Activated naive CD4-positive, alpha-beta T cell treated with anti-CD3 and anti-CD28 coated beads for 36 hours (primary cell): ENCODE data around the gene IGFBPL1. TPM values are rescaled to one million over a fixed set of nuclear protein-coding genes. Genes with fewer than 3 reads are reported as not detected.

Experiments
- CTCF ChIA-PET: fragments of 350-600 bp; sonication (Branson Sonifier 250); formaldehyde crosslinking; loops from one replicate; lab custom pipeline; 2021; ENCODE audit warnings: antibody characterized with exemption; lab: Charles Lee
- DNase-seq: peaks from one replicate; pipeline ENCODE4 v3.0.0-alpha.2; 2020
- H3K27ac Mint-ChIP-seq: one replicate; pipeline ENCODE4 v1.8.0; 2021; ENCODE audit warnings: mild to moderate bottlenecking, mixed read lengths
- H3K27me3 Mint-ChIP-seq: one replicate; pipeline ENCODE4 v1.8.0; 2021; ENCODE audit warnings: low read depth, mixed read lengths
- H3K36me3 Mint-ChIP-seq: one replicate; pipeline ENCODE4 v1.8.0; 2021; ENCODE audit warnings: low read depth, mixed read lengths
- H3K4me1 Mint-ChIP-seq: one replicate; pipeline ENCODE4 v1.8.0; 2021; ENCODE audit warnings: low read depth, mixed read lengths
- H3K4me3 Mint-ChIP-seq: one replicate; pipeline ENCODE4 v1.8.0; 2021; ENCODE audit warnings: mild to moderate bottlenecking, moderate library complexity, mixed read lengths
- H3K9me3 Mint-ChIP-seq: one replicate; pipeline ENCODE4 v1.8.0; 2021; ENCODE audit warnings: mixed read lengths
- intact Hi-C: fragments of 100-400 bp; cut with micrococcal nuclease; formaldehyde crosslinking; loops from one replicate; pipeline ENCODE4 v1.15.1; 2023
- total RNA-seq, 2 experiments: library from RNA; stranded (reverse); gene quantifications; one replicate each; pipeline ENCODE4 v1.2.3, GENCODE V29; 2021

Gene IGFBPL1
- total RNA-seq, 2 experiments from 2014 or later: 0.20 to 0.26 TPM

GRCh38 chr9:38423273-38423972 lies 831 bp downstream of the IGFBPL1 start:
- H3K9me3 Mint-ChIP-seq: no peaks in the 10 kb centered on the region
- H3K4me3 Mint-ChIP-seq: peak overlapping the region; percentile 30
- peaks cover 3% of the 10 kb centered on the region for H3K4me1 Mint-ChIP-seq
- DNase-seq: no peak
- CTCF ChIA-PET: no interaction called here
- intact Hi-C loops: no loop called here
- H3K27me3 Mint-ChIP-seq: peaks cover 17% of the 10 kb centered on the region
- no peaks in the 10 kb centered on the region for H3K36me3 Mint-ChIP-seq
- no peak overlapping the region for H3K27ac Mint-ChIP-seq

- intact Hi-C loops: no loop called here
- peaks cover 17% of the 10 kb centered on the region for H3K27me3 Mint-ChIP-seq
- no peak overlapping the region for H3K4me3 Mint-ChIP-seq
- DNase-seq: no peak
- peaks cover 3% of the 10 kb centered on the region for H3K4me1 Mint-ChIP-seq
- CTCF ChIA-PET: no interaction called here
- H3K27ac Mint-ChIP-seq: no peak overlapping the region
- no peaks in the 10 kb centered on the region for H3K36me3 Mint-ChIP-seq
- H3K9me3 Mint-ChIP-seq: no peaks in the 10 kb centered on the region
These were observed 1.5 kb downstream of the IGFBPL1 start for GRCh38 chr9:38422555-38423260.

- no peak overlapping the region for H3K27ac Mint-ChIP-seq
- intact Hi-C loops: no loop called here
- H3K4me1 Mint-ChIP-seq: peaks cover 3% of the 10 kb centered on the region
- H3K4me3 Mint-ChIP-seq: no peak overlapping the region
- CTCF ChIA-PET: no interaction called here
- H3K27me3 Mint-ChIP-seq: peaks cover 17% of the 10 kb centered on the region
- DNase-seq: no peak
- no peaks in the 10 kb centered on the region for H3K36me3 Mint-ChIP-seq
- H3K9me3 Mint-ChIP-seq: no peaks in the 10 kb centered on the region
These were observed 2.6 kb downstream of the IGFBPL1 start for GRCh38 chr9:38421498-38422211.

- Mint-ChIP-seq H3K4me1 (peaks cover 3% of the 10 kb centered on the region), H3K27ac (no peak overlapping the region), H3K4me3 (no peak overlapping the region), H3K9me3 (no peaks in the 10 kb centered on the region), H3K36me3 (no peaks in the 10 kb centered on the region), H3K27me3 (peaks cover 7% of the 10 kb centered on the region)
- intact Hi-C loops: loop anchor here (10.0 kb wide), 1 partner anchor 256 kb away; no protein-coding TSS in a partner anchor
- CTCF ChIA-PET: interaction anchor here (3.5 kb wide), 1 partner anchor 13 kb away, joined by 39 read pairs; no protein-coding TSS in a partner anchor
- no peak for DNase-seq
These were observed 5.1 kb downstream of the IGFBPL1 start for GRCh38 chr9:38419181-38419580.

- Mint-ChIP-seq H3K36me3 (no peaks in the 10 kb centered on the region), H3K4me3 (no peak overlapping the region), H3K4me1 (peaks cover 1% of the 10 kb centered on the region), H3K9me3 (no peaks in the 10 kb centered on the region), H3K27ac (no peak overlapping the region), H3K27me3 (peaks cover 4% of the 10 kb centered on the region)
- intact Hi-C loops: loop anchor here (10.0 kb wide), 1 partner anchor 256 kb away; no protein-coding TSS in a partner anchor
- CTCF ChIA-PET: interaction anchor here (3.5 kb wide), 1 partner anchor 14 kb away, joined by 39 read pairs; no protein-coding TSS in a partner anchor
- DNase-seq: no peak
These were observed 5.9 kb downstream of the IGFBPL1 start for GRCh38 chr9:38418366-38418765.

- DNase-seq: peak; percentile 73
- Mint-ChIP-seq H3K4me3 (no peak overlapping the region), H3K36me3 (no peaks in the 10 kb centered on the region), H3K9me3 (no peaks in the 10 kb centered on the region), H3K27ac (no peak overlapping the region), H3K4me1 (no peaks in the 10 kb centered on the region), H3K27me3 (peaks cover 1% of the 10 kb centered on the region)
- intact Hi-C loops: loop anchor here (2.0 to 10.0 kb wide), 2 partner anchors 160 to 258 kb away; no protein-coding TSS in a partner anchor
- CTCF ChIA-PET: interaction anchor here (0.6 to 3.5 kb wide), 9 partner anchors 9 to 513 kb away, joined by 3 to 39 read pairs (median 3); no protein-coding TSS in a partner anchor
These were observed 7.0 kb downstream of the IGFBPL1 start for GRCh38 chr9:38417003-38417945.

- Mint-ChIP-seq H3K4me1 (no peaks in the 10 kb centered on the region), H3K36me3 (no peaks in the 10 kb centered on the region), H3K4me3 (no peak overlapping the region), H3K27me3 (no peaks in the 10 kb centered on the region), H3K27ac (no peak overlapping the region), H3K9me3 (no peaks in the 10 kb centered on the region)
- no peak for DNase-seq
- intact Hi-C loops: loop anchor here (2.0 to 10.0 kb wide), 2 partner anchors 160 to 258 kb away; no protein-coding TSS in a partner anchor
- CTCF ChIA-PET: interaction anchor here (0.6 to 3.5 kb wide), 6 partner anchors 8 to 512 kb away, joined by 3 to 39 read pairs (median 3); no protein-coding TSS in a partner anchor
These were observed 7.8 kb downstream of the IGFBPL1 start for GRCh38 chr9:38416461-38416860.

GRCh38 chr9:38415856-38416255 lies 8.4 kb downstream of the IGFBPL1 start:
- Mint-ChIP-seq H3K27ac (no peak overlapping the region), H3K36me3 (no peaks in the 10 kb centered on the region), H3K4me3 (no peak overlapping the region), H3K4me1 (no peaks in the 10 kb centered on the region), H3K27me3 (no peaks in the 10 kb centered on the region), H3K9me3 (no peaks in the 10 kb centered on the region)
- DNase-seq: no peak
- intact Hi-C loops: loop anchor here (2.0 to 10.0 kb wide), 2 partner anchors 161 to 259 kb away; no protein-coding TSS in a partner anchor
- CTCF ChIA-PET: no interaction called here

GRCh38 chr9:38414040-38414723 lies 10.1 kb downstream of the IGFBPL1 start:
- Mint-ChIP-seq H3K9me3 (no peaks in the 10 kb centered on the region), H3K27ac (no peak overlapping the region), H3K4me1 (no peaks in the 10 kb centered on the region), H3K36me3 (no peaks in the 10 kb centered on the region), H3K4me3 (no peak overlapping the region), H3K27me3 (no peaks in the 10 kb centered on the region)
- CTCF ChIA-PET: no interaction called here
- intact Hi-C loops: loop anchor here (10.0 kb wide), 1 partner anchor 261 kb away; no protein-coding TSS in a partner anchor
- DNase-seq: no peak

DNA sequence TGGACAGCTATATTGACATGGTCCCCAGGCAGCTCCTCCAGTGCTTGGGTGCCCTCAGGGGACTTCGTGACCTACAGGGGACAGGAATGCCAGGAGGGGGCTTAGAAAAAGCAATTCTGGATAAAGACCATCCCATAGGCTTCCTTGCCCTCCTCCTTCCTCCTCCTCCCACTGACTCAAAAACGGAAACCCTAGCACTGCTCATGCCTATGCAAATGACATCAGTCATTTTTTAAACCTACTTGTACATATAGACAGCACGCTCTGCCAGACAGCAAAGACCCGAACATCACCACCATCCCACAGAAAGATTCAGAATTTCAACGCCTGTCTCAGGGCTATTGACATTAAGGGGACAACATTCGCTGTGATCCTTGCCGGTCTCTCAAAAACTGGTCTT lies 11.0 kb downstream of the IGFBPL1 start:
- Mint-ChIP-seq H3K27me3 (no peaks in the 10 kb centered on the region), H3K27ac (no peak overlapping the region), H3K4me3 (no peak overlapping the region), H3K36me3 (no peaks in the 10 kb centered on the region), H3K4me1 (no peaks in the 10 kb centered on the region), H3K9me3 (no peaks in the 10 kb centered on the region)
- CTCF ChIA-PET: no interaction called here
- no peak for DNase-seq
- intact Hi-C loops: loop anchor here (10.0 kb wide), 1 partner anchor 262 kb away; no protein-coding TSS in a partner anchor

- CTCF ChIA-PET: no interaction called here
- no peak overlapping the region for H3K4me3 Mint-ChIP-seq
- DNase-seq: no peak
- H3K27ac Mint-ChIP-seq: no peak overlapping the region
- intact Hi-C loops: loop anchor here (10.0 kb wide), 1 partner anchor 262 kb away; no protein-coding TSS in a partner anchor
- H3K9me3 Mint-ChIP-seq: no peaks in the 10 kb centered on the region
- H3K4me1 Mint-ChIP-seq: no peaks in the 10 kb centered on the region
- H3K36me3 Mint-ChIP-seq: no peaks in the 10 kb centered on the region
- no peaks in the 10 kb centered on the region for H3K27me3 Mint-ChIP-seq
These were observed 11.5 kb downstream of the IGFBPL1 start for GRCh38 chr9:38412751-38413150.
